HL-60 (cell line): ENCODE data around the gene LRMDA.

Experiments
- DNase-seq, 2 experiments: peaks; one replicate each; pipeline ENCODE4 v3.0.0-alpha.2; 2010 to 2020; ENCODE audit warnings: low read depth in 1 of 2, low spot score in 1 of 2
- H3K27ac ChIP-seq: fragments of 250-450 bp; sonication (Bioruptor Pico); replicated peaks from 2 replicates; pipeline ENCODE4 v1.5.1; 2020; ENCODE audit warnings: mild to moderate bottlenecking, moderate library complexity
- H3K27me3 ChIP-seq: fragments of 250-450 bp; sonication (Bioruptor Pico); 2 replicates; pipeline ENCODE4 v1.5.1; 2021; ENCODE audit warnings: mild to moderate bottlenecking, moderate library complexity; ENCODE audit not compliant: insufficient read depth, poor library complexity, severe bottlenecking
- H3K4me3 ChIP-seq: replicated peaks from 2 replicates; pipeline ENCODE4 v1.5.1; 2011; ENCODE audit warnings: mild to moderate bottlenecking, control low read depth, low read length; ENCODE audit not compliant: insufficient read depth
- CTCF ChIP-seq: IDR thresholded peaks from one replicate; pipeline ENCODE4 v1.5.1; 2011; ENCODE audit warnings: low read length, control low read depth, inconsistent platforms; ENCODE audit not compliant: insufficient read depth
- GABPA ChIP-seq: IDR thresholded peaks from 2 replicates; pipeline ENCODE4 v1.6.1; 2012; ENCODE audit warnings: low read depth
- POLR2AphosphoS5 ChIP-seq: IDR thresholded peaks from 2 replicates; pipeline ENCODE4 v1.6.1; 2012; ENCODE audit warnings: low read depth
- SPI1 ChIP-seq: IDR thresholded peaks from 2 replicates; pipeline ENCODE4 v1.6.1; 2012; ENCODE audit warnings: low read depth, mild to moderate bottlenecking, borderline replicate concordance
- TF ChIP-seq, protein P1 (sequence below): IDR thresholded peaks from 2 replicates; pipeline ENCODE4 v1.6.1; 2012; ENCODE audit warnings: low read depth; ENCODE audit not compliant: insufficient replicate concordance

Gene LRMDA

DNA sequence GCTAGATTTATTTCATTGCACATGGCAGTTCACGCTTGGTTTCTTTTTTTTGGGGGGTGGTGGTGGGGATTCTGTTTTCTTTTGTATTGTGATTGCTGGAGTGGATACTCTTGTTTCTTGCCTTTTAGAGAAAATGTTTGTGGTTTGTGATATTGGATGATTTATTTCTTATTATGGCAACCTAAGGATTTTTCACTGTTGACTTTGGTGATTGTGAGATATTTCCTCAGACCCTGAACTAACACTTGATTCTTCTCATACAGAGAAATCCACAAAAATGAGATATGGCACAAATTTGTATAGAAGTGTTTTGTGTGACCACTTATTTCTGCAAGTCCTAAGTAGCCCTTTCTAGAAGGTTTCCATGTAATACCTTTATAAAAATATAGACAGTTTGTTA, 871.1 kb downstream of the LRMDA start:
- no peak overlapping the region for H3K27ac ChIP-seq
- DNase-seq, result no peak
- no peak overlapping the region for H3K4me3 ChIP-seq
- H3K27me3 ChIP-seq, result no peaks in the 10 kb centered on the region
- TF ChIP-seq, protein P1, sequence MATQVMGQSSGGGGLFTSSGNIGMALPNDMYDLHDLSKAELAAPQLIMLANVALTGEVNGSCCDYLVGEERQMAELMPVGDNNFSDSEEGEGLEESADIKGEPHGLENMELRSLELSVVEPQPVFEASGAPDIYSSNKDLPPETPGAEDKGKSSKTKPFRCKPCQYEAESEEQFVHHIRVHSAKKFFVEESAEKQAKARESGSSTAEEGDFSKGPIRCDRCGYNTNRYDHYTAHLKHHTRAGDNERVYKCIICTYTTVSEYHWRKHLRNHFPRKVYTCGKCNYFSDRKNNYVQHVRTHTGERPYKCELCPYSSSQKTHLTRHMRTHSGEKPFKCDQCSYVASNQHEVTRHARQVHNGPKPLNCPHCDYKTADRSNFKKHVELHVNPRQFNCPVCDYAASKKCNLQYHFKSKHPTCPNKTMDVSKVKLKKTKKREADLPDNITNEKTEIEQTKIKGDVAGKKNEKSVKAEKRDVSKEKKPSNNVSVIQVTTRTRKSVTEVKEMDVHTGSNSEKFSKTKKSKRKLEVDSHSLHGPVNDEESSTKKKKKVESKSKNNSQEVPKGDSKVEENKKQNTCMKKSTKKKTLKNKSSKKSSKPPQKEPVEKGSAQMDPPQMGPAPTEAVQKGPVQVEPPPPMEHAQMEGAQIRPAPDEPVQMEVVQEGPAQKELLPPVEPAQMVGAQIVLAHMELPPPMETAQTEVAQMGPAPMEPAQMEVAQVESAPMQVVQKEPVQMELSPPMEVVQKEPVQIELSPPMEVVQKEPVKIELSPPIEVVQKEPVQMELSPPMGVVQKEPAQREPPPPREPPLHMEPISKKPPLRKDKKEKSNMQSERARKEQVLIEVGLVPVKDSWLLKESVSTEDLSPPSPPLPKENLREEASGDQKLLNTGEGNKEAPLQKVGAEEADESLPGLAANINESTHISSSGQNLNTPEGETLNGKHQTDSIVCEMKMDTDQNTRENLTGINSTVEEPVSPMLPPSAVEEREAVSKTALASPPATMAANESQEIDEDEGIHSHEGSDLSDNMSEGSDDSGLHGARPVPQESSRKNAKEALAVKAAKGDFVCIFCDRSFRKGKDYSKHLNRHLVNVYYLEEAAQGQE, result no peak
- no peak for TF ChIP-seq CTCF
- no peak for TF ChIP-seq POLR2AphosphoS5
- TF ChIP-seq GABPA, result no peak
- no peak for TF ChIP-seq SPI1

DNA sequence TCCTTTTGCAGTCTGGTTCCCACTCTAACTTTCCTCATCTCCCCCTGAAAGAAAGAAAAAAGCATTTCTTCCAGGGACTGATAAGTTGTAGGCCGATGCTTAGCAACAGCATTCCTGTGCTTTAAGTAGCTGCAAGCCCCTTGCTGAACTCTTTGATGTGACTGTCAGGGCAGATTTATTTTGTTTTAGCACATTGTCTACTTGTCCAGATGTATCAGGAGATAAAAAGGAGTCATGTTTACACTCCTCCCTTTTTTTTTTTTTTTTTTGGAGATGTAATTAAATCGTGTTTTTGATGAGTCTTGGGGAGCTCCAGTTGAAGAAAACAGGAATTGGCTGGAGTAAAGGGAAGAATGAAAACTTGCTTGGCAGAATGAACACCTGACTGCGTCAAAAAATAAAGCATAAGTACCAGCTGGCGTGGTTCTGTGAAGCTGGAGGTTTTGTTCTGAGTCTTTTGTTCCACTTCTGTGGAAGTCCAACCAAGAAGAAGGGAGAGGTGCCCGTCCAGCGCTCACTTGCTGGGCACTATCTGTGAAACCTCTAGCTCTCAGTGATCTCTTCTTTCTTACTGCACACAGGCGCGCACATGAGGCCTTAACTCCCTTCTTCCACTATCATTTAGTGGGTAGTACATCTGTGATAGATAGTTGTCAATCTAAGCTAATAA, 871.7 kb downstream of the LRMDA start:
- no peaks in the 10 kb centered on the region for H3K27me3 ChIP-seq
- H3K4me3 ChIP-seq, result no peak overlapping the region
- TF ChIP-seq GABPA (no peak), POLR2AphosphoS5 (no peak), CTCF (no peak), SPI1 (no peak)
- TF ChIP-seq, protein P1, result no peak
- H3K27ac ChIP-seq, result no peak overlapping the region
- DNase-seq, result no peak

- TF ChIP-seq SPI1, result no peak
- peak; percentile 15 for TF ChIP-seq CTCF
- TF ChIP-seq GABPA, result no peak
- DNase-seq, result peak in 1 of 2 experiments; percentile 63
- no peak overlapping the region for H3K4me3 ChIP-seq
- no peak overlapping the region for H3K27ac ChIP-seq
- no peaks in the 10 kb centered on the region for H3K27me3 ChIP-seq
Observed at GRCh38 chr10:76303682-76304316, 872.4 kb downstream of the LRMDA start.
